HL-60 (cell line): ENCODE results near the gene NBAS.

Source experiments
- CTCF ChIP-seq: IDR thresholded peaks from one replicate; pipeline ENCODE4 v1.5.1; 2011; ENCODE audit warnings: low read length, control low read depth, inconsistent platforms; ENCODE audit not compliant: insufficient read depth
- REST ChIP-seq: IDR thresholded peaks from 2 replicates; pipeline ENCODE4 v1.6.1; 2012; ENCODE audit warnings: low read depth; ENCODE audit not compliant: insufficient replicate concordance

DNA sequence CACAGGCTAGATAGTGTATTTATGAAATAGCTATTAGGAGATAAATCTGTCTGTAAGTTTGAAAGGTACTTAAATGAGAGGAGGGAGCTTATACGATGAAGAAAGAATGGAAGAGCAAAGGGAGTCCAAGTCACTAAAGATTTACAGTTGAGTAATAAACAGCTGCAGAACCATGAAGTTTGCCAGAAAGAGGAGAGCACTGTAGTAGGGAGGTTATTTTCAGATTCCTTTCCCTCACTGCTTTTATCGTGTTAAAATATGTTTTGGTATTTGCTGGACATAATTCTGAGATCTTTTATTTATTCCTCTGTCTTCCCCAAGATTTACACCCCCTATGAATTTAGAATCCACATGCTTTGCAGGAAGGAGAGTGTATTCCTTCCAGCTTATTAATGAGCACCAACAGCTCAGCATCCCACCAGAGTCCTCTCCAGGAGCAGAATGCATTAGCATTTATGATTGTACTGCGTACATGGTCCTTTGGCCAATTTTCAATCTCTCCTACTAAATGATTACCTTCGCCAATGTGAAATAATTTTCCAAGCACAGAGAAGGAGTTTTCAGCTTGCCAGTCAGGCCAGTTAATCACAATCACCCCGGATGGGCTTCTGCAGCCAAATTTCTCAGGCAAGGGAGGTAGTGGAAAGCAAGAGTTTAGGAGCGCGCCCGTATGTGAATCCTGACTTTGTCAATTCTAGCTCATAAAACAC, 297.0 kb downstream of the NBAS start:
- TF ChIP-seq CTCF (no peak), REST (no peak)
